Stimulated activated CD4-positive, alpha-beta T cell treated with anti-CD3 and anti-CD28 coated beads, Interleukin-2, amount 100 ng/mL, for 48 hours (primary cell): ENCODE data around the gene ZNF653.

Experiments used
- DNase-seq, 2 donors: peaks; one replicate each; pipeline ENCODE4 v3.0.0-alpha.2; 2020

Gene ZNF653, protein sequence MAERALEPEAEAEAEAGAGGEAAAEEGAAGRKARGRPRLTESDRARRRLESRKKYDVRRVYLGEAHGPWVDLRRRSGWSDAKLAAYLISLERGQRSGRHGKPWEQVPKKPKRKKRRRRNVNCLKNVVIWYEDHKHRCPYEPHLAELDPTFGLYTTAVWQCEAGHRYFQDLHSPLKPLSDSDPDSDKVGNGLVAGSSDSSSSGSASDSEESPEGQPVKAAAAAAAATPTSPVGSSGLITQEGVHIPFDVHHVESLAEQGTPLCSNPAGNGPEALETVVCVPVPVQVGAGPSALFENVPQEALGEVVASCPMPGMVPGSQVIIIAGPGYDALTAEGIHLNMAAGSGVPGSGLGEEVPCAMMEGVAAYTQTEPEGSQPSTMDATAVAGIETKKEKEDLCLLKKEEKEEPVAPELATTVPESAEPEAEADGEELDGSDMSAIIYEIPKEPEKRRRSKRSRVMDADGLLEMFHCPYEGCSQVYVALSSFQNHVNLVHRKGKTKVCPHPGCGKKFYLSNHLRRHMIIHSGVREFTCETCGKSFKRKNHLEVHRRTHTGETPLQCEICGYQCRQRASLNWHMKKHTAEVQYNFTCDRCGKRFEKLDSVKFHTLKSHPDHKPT

DNA sequence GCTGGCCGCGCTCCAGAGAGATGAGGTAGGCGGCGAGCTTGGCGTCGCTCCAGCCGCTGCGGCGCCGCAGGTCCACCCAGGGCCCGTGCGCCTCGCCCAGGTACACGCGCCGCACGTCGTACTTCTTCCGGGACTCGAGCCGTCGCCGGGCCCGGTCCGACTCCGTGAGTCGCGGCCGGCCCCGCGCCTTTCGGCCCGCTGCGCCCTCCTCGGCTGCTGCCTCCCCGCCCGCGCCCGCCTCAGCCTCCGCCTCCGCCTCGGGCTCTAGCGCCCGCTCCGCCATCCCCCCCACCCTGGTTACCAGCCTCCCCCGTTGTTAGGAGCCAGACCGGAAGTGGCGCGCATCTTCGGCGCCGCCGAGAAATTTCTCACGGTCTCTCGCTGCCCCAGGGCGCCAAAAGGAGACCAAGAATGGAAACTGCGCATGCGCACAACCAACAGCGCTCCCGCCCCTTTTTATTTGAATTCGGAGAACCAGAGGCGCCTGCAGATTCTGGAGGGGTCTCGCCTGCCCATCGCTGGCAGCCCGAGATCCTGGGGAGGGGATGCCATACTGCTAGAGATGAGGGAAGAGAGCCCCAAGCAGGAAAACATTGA, at the start of gene ZNF653:
TSS of gene ZNF653 (minus strand) at position 336 of the 597 bp plus-strand sequence. CDS start at position 283, 53 bp downstream.
- peak; percentile 93 to 94 for DNase-seq

DNA sequence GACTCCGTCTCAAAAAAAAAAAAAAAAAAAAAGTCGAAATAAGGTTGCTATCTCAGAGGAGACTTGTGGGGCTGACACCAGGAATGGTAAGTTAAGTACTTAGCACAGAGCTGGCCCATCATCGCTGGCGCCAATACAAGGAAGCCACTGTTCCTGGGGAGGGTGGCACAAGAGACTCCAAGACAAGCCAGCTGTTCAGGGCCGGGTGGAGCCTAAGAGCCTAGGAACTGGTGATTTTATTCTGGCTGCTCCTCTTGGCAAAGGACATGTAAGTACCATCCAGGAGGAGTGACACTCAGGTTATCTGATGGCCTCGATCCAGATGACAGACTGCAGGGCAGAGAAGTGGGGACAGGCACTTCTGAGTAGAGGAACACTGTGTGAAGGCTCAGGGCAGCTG, 49.6 kb upstream of the ZNF653 start:
- no peak for DNase-seq

DNA sequence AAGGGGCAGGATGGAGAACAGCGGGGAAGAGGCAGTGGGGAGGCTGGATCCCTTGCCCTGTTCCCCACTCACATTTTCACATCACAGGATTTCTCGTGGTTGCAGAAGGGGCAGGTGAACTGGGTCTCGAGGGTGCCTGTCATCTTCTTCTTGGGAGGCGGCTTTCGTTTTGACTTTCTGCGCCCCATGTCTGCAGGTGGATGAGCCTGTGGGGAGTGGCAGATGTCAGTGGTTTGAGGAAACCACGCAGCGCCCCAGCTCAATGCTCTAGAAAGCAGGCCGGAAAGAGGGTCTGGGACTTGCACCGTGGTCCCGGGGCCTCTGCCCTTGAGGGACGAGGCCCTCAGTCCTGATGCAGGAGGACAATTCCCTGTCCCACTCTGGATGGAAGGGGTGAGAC, 48.5 kb upstream of the ZNF653 start:
- no peak for DNase-seq

DNA sequence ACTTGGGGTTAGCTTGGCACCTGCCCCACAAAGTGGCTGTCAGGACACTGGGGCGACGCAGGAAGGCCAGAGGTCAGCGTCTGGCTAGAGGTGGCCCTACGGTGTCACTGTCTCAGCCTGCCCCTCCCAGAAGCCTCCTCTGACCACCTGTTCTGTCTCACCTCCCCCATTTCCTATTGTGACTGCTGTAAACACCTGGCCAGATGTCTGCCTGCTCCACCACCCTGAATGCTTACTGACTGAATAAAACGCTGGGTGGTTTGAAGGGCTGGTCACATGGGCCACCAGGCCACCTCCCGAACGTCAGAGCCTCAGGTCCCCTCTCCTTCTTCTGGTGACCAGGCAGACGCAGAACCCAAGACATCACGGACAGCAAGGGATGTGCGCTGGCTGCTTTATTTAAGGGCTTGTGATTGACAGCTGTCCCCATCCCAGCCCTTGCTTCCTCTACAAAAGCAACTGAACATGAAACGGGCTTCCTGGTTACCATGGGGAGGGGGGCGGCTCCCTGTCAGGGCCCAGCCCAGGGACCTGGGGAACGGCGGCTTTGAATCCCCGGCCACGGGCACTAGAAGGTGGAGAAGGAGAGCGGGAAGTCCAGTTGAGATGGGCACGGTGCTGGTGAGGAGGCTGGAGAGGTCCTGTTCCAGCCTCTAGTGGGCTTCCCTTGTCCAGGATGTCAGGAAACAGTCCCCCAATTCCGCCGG, 47.2 kb upstream of the ZNF653 start:
- DNase-seq: no peak

DNA sequence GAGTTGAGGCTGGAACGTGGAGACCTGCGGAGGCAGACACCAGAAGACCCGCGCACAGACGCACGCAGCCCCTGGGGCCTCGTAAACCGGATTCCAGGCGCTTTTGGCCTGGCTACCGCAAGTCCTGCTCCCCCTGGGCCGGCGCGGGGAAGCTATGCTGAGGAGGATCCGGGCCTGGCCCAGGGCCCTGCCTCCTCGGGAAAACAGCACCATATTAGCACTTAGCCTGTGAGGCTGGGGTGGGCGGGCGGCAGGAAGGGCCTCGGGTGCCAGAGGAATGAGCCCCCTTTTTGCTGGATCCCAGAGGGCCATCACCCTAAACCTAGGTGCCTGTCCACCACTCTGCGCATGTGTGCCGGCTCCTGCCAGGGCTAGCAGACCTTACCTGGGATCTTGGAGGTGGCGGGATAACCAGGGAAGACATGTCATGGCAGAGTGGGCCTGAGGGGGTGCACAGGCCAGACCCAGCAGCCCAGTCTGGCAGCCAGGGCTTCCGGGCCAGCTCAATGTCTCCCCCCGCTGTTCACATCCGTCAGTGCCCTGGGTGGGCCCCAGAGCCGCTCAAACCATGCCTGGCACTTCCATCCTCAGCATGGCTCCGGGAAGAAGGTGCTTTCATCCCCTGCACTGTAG, 46.1 kb upstream of the ZNF653 start:
- no peak for DNase-seq

DNA sequence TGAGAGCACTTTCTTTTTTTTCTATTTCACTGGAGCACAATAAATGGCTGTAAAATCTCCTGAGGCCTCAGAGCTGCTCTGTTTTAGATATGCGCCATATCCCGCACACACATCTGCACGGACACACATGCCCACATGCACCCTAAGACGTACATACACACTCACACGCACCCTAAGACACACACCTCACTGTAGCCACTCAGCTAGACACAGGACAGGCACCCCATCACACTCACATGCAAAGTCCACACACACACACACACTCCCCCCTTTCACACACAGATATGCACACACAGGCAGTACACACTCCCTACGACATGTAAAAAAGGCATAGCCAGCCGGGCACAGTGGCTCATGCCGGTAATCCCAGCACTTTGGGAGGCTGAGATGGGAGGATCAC, 44.6 kb upstream of the ZNF653 start:
- no peak for DNase-seq

DNA sequence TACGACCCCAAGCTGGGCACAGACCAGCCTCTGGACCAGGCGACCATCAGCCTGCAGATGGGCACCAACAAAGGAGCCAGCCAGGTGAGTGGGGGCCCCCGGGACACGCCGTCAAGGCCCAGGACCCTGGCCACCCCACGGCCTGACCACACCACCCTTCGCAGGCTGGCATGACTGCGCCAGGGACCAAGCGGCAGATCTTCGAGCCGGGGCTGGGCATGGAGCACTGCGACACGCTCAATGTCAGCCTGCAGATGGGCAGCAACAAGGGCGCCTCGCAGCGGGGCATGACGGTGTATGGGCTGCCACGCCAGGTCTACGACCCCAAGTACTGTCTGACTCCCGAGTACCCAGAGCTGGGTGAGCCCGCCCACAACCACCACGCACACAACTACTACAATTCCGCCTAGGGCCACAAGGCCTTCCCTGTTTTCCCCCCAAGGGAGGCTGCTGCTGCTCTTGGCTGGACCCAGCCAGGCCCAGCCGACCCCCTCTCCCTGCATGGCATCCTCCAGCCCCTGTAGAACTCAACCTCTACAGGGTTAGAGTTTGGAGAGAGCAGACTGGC, 43.8 kb upstream of the ZNF653 start:
- no peak for DNase-seq

DNA sequence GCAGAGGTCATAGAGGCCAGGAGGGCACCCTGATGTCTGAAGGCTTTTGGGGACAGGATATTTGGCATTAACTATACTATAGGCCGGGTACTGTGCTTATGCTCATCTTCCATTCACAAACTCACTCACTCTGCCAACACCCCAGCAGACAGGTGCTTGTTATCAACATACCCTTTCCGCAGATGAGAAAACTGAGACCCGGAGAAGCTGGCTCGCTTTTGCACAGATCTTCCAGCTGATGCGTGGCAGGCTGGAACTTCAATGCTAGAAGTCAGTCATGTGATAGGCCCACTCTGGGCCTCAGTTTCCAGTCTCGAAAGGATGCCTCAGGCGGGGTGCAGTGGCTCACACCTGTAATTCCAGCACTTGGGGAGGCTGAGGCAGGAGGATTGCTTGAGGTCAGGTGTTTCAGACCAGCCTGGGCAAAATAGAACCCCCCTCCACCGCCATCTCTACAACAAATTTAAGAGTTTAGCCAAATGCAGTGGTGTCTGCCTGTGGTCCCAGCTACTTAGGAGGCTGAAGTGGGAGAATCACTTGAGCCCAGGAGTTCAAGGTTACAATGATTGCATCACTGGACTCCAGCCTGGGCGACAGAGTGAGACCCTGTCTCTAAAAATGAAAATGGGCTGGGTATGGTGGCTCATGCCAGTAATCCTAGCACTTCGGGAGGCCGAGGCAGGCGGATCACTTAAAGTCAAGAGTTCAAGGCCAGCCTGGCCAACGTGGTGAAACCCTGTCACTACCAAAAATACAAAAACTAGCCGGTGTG, 42.5 kb upstream of the ZNF653 start:
- DNase-seq: no peak

DNA sequence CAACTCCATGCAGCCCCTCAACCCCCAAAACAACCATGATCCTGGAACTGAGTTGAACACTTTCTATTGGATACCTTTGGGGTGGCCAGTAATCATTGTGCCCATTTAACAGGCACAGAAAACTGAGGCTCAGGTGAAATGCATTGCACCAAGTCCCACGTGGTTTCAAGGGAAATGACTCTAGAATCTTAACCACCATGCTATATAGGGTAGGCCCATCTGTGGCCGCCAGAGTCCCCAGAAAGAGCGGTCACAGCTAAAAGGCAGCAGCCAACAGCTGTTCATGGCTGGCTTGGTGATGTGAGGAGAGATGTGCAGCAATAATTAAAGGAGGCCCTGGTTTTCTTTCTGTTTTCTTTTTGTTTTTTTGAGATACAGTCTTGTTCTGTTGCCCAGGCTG, 35.6 kb upstream of the ZNF653 start:
- DNase-seq: no peak

DNA sequence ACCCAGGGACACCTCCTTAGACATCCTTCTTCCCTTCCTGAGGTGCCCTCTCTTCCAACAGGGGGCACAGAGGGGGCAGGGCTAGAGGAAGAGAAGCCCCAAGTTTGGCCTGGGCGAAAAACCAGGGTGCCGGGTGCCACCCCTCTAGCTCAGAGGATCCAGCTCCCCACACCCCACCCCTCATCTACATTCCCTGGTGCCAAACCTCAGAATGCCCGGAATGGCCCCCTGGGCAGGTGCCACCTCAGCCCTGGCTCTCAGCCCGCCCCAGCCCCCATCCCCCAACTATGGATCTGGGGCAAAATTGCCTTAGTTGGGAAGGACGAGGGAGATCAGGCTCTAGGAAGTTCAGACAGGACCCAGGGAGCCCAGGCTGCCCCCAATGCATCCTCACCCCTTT, 35.0 kb upstream of the ZNF653 start:
- no peak for DNase-seq

DNA sequence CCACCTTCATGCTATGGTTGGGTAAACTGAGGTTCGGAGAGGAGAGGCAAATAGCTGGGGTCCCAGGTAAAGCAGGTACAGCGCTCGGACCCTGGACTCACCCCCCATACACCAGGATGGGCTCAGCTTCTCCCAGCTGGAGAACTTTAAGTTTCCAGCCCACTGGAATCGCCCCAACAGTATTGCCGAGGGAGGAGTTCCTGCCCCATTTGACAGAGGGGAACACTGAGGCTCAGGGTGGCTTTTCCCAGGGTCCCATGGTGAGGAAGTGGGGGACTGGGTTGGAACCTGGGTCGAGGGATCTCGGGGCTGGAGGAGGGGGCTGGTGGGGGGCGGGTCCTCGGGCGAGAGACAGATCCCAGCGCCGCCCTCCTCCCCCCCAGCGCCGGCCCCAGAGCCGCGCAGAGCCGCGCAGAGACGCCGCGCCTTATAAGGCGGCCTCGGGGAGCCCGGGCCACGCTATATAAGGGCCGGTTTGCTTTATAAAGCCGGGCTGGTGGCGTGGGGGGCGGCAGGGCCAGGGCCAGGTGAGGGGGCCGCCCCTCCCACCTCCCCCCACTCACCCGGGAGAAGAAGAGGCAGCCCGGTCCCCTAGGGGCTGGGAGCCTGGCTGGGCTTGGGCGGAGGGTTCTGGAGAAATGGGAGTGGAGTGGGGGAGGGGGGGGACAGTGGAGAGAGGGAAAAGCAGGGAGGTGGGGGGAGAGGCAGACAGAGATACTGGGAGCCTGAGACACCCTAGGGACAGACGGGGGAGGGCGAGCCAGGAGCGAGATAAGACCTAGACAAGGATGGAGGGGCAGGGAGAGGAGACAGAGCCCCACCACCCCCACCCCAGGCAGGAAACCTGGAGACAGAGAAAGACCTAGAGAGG, 34.1 kb upstream of the ZNF653 start:
- DNase-seq: no peak

DNA sequence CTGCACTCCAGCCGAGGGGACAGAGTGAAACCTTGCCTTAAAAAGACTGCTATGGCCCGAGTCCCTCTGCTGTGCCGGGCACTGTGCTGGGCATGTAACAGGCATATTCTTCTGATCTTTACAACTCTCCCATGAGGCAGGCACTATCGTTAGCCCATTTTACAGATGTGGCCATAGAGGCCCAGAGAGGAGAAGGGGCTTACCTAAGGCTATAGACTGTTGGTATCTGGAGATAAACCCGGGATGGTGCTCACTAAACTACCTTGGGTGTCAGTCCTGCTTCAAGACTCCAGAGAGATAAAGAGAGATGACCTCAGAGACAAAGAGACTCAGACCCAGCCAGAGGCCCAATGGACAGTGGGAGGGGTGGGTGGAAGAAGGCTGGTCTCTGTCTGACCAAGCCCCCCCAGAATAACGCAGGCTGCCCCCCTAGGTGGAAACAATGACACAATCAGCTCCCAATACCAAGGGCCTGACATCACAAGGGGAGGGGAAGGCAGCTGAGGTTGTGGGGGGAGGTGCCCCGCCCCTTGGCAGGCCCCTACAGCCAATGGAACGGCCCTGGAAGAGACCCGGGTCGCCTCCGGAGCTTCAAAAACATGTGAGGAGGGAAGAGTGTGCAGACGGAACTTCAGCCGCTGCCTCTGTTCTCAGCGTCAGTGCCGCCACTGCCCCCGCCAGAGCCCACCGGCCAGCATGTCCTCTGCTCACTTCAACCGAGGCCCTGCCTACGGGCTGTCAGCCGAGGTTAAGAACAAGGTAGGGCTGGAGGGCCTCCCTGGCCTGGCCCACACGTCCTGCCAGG, 32.8 kb upstream of the ZNF653 start, which contains the start of gene CNN1:
TSS of gene CNN1 (plus strand) at position 620 of the 805 bp plus-strand sequence. CDS start at position 697, 77 bp downstream.
- DNase-seq: no peak

DNA sequence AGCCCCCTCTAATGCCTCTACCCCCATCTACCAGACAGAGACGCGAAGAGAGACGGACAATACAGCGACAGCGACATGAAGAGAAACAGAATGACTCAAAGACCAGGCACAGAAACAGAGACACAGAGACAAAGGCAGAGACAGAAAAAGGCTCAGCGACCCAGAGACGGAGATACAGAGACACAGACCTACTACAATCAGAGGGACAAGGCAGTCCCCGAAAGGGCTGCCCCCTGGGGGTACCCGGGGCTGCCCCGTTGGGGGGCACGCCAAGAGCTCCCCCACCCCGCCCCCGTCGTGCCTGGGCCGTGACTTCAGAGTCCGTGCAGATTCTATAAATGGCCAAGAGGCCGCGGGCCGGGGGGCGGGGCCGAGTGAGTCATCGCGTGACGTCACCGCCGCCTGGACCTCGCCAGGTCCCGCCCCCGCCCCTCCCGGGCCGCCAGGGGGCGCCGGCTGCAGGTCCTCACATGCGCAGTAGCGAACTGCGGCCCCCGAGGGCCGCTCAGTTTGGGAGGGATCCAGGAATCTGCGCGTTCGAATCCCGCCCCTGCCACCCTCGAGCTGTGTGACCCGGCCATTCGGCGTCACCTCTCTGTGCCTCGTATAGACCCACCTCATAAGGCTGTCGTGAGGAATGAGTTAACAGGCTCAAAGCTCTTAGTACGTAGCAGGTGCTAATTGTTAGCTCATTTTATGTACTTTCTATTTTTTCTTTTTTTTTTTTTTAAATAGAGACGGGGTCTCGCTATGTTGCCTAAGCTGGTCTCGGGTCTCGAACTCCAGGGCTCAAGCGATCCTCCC, 30.4 kb upstream of the ZNF653 start:
- peak; percentile 89 to 94 for DNase-seq

DNA sequence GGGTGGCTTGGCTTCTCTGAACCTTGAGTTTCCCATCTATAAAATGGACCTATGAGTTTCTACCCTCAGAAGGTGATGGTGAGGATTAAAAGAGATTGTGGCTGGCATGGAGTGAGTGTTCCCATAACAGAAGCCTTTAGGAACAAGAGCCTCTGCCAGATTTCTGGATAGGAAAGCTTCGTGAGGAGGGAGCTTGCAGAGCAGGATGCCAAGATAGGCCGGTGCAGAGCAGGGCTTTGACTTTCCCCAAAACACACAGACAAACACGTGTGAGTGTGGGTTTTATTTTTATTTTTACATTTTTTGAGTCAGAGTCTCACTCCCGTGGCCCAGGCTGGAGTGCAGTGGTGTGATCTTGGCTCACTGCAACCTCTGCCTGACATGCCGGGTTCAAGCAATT, 29.3 kb upstream of the ZNF653 start:
- DNase-seq: no peak

DNA sequence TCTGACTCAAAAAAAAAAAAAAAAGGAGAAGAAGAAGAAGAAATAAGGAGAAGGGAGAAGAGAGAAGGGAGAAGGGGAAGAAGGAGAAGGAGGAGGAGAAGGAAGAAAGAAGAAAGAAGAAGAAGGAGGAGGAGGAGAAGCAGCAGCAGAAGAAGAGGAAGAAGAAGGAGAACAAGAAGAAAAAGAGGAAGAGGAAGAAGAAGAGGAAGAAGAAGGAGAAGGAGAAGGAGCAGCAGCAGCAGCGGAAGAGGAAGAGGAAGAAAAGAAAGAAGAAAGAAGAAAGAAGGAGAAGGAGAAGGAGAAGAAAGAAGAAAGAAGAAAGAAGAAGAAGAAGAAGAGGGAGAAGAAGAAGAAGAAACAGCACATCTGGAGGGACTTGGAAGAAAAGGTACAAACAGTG, 28.9 kb upstream of the ZNF653 start:
- no peak for DNase-seq

DNA sequence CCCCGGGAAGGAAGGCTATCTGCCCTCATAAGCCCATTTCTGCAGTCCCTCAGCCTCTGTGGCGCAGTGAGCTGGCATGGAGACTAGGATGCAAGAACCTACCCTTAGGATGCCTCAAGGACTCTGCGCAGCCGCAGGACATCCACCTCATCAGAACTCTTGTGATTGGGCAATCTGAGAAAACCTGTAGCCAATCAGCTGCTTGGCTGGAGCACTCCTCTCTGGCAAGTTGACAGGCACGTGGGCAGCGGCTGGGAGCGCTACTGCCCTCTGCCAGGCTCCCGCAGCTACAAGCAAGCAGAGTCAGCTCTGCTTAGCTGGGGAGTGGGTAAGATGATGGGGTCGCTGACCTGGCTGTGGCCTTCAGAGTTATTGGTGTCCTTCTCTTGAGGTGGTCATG, 24.8 kb upstream of the ZNF653 start:
- peak; percentile 34 to 39 for DNase-seq

DNA sequence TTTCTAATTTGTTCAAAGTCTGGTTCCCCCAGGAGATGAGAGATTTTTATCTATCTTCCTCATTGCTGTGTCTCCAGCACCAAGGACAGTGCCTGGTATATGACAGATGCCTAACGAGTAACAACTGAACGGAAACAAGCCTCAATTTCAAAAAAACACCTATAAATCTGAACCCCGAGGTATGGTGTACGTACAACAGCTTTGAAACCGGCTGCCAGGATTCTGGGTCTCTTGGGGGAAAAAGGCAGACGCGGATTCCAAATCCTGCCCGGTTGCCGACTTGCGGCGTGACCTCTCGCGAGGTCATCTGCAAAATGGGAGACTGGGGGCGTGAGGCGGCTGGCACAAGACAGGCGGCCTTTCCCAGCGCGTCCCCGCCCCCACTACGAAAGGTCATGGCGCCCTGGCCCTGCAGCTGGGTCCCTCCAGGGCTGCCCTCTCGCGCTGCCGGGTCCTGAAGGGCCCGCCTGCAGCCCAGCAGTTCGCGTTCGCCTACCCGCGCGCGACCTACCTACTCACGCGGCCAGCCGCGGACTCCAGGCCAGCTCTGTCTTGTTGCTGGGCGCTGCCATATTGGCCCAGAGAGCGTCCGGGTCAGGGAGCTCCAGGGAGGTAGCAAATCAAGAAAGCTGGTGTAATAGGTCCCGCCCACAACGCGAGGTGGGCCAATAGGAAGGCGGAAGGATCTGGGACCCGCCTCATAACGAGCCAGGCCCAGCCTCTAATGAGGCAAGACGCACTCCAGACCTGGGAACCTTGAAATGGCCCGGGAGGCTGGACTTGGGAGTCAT, 23.1 kb upstream of the ZNF653 start, which contains the start of gene ECSIT:
TSS of gene ECSIT (minus strand) at position 584 of the 791 bp plus-strand sequence. CDS start 9,964 bp downstream, outside the sequence.
- peak; percentile 85 to 89 for DNase-seq

DNA sequence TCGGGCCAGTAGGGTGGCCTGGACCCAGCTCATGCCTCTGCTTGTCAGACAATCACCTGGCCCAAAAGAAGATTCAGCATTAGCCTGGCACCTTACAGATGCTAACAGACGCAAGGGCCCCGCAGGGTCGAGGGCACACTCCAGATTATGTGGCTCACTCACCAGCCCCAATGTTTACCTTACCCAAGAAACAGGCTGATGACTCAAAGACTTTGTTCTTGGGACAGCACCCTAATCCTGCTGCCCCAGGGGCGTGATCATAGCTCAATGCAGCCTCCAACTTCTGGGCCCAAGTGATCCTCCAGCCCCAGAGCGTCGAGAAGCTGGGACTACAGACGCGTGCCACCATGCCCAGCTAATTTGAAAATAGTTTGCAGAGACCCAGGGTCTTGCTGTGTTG, 13.5 kb upstream of the ZNF653 start:
- no peak for DNase-seq
